Ectodermal cell (in vitro differentiated cells): Measurements from ENCODE around the gene MGARP.

Source experiments
- H3K27ac ChIP-seq: 2 replicates; pipeline ENCODE4 v1.7.0; 2013; ENCODE audit warnings: mild to moderate bottlenecking, low read depth, low read length; ENCODE audit not compliant: insufficient read depth, poor library complexity, severe bottlenecking
- H3K27me3 ChIP-seq: 2 replicates; pipeline ENCODE4 v1.7.0; 2013; ENCODE audit warnings: mild to moderate bottlenecking, low read length; ENCODE audit not compliant: insufficient read depth, control insufficient read depth, poor library complexity, severe bottlenecking
- H3K36me3 ChIP-seq: one replicate; pipeline ENCODE4 v1.7.0; 2013; ENCODE audit warnings: low read length; ENCODE audit not compliant: control insufficient read depth, insufficient read depth
- H3K4me1 ChIP-seq: one replicate; pipeline ENCODE4 v1.7.0; 2013; ENCODE audit warnings: low read length; ENCODE audit not compliant: control insufficient read depth, insufficient read depth
- H3K4me3 ChIP-seq: 2 replicates; pipeline ENCODE4 v1.7.0; 2013; ENCODE audit warnings: low read depth, low read length, control low read depth; ENCODE audit not compliant: insufficient read depth
- H3K9me3 ChIP-seq: 2 replicates; pipeline ENCODE4 v1.7.0; 2013; ENCODE audit warnings: mild to moderate bottlenecking, low read length, moderate library complexity; ENCODE audit not compliant: control insufficient read depth
- WGBS, 2 experiments: methylation state at CpG; one replicate each; pipeline ENCODE4 v1.1.7; 2013; ENCODE audit warnings: missing lambda C conversion rate in 2 of 2; 5-methylcytosine and 5-hydroxymethylcytosine counted together

Gene MGARP

DNA sequence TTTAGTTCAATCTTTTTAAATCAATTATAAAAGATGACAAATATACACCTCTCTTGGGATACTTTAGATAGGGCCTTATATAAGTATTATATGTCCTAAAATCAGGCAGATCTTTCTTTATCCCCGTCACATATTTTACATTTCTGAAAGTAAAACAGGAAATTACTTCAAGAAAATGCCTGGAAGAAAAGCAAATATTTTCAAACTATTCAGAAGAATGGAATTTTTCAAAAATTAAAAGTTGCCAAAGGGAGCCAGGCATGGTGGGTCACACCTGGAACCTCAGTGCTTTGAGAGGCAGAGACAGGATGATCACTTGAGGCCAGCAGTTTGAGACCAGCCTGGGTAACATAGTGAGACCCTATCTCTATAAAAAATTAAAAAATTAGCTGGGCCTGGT, 34.4 kb downstream of the MGARP start:
- no peak overlapping the region for H3K27ac ChIP-seq

DNA sequence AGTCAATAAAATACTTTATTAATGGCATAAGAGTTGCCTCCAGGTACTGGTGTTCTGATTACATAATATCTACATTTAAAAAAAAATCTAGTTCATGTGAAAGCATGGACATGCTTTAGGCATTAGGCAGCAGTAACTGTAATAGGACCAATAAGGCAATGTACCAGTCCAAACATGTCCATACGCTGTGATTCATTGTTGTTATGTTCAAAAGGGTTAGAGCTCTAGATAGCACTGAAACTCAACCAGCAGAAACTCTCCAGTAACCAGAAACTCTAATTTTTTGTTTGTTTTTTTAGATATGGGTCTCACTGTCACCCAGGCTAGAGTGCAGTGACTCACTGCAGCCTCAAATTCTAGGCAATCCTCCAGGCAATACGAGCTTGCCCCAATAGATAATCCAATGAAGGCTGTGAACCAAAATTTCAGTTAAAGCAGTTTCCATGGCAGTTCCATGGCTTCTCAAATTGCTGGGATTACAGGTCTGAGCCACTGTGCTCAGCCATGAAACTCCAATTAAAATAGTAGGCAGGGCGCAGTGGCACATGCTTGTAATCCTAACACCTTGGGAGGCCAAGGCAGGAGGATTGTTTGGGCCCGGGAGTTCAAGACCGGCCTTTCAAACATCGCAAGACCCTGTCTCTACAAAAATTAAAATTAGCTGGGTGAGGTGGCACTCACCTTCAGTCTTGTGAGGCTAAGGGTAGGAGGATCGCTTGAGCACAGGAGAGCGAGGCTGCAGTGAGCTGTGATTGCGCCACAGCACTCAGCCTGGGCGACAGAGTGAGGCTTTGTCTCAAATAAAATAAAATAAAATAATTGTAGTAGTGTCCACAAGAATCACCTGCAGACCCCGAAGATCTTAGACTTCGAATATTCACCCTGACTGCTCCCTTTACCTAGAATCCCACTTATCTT, 36.3 kb downstream of the MGARP start:
- H3K36me3 ChIP-seq, result no peaks in the 10 kb centered on the region
- no peaks in the 10 kb centered on the region for H3K9me3 ChIP-seq
- no peak overlapping the region for H3K4me3 ChIP-seq
- no peak overlapping the region for H3K27ac ChIP-seq
- H3K4me1 ChIP-seq, result no peaks in the 10 kb centered on the region
- no peaks in the 10 kb centered on the region for H3K27me3 ChIP-seq
- whole genome bisulfite sequencing, 2 experiments, result 93 to 94% methylated on average over 11 to 12 of the region's 12 CpGs

More for the DNA sequence above, 34.4 kb downstream of the MGARP start:
- no peaks in the 10 kb centered on the region for H3K27me3 ChIP-seq
- H3K4me1 ChIP-seq, result no peaks in the 10 kb centered on the region
- H3K4me3 ChIP-seq, result no peak overlapping the region
- H3K9me3 ChIP-seq, result no peaks in the 10 kb centered on the region
- 100% methylated on average over 1 of the region's 1 CpG; no CpG with 5 or more reads in 1 of the 2 experiments for WGBS, 2 experiments
- H3K36me3 ChIP-seq, result no peaks in the 10 kb centered on the region

DNA sequence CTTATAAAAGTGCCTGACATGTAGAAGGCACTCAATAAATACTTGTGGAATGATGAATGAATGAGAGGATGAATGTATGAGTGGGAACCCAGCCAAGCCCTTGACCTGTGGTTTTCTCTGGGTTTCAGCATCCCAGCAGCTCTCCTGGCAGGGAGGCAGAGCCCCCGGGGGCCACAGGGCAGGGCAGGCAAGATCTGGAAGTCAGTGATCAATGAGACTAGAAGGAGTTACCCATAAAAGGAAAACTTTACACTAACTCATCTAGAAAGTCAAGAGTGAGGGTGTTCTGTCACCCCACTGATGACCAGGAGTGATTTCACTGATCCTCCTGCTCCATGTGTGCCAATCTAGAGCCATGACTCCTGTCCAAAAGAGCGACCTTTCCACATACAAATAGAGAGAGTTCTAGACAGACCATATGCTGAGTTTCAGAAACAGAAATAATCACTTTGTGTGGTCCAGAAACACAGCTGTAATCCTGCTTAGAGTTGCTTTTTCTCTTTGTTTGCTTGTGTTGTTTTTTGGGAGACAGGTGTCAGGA, 37.4 kb downstream of the MGARP start:
- Histone ChIP-seq H3K36me3 (no peaks in the 10 kb centered on the region), H3K27ac (no peak overlapping the region), H3K27me3 (no peaks in the 10 kb centered on the region), H3K4me3 (no peak overlapping the region), H3K4me1 (no peaks in the 10 kb centered on the region), H3K9me3 (no peaks in the 10 kb centered on the region)
- WGBS, 2 experiments, result 90% methylated on average over 2 of the region's 2 CpGs

DNA sequence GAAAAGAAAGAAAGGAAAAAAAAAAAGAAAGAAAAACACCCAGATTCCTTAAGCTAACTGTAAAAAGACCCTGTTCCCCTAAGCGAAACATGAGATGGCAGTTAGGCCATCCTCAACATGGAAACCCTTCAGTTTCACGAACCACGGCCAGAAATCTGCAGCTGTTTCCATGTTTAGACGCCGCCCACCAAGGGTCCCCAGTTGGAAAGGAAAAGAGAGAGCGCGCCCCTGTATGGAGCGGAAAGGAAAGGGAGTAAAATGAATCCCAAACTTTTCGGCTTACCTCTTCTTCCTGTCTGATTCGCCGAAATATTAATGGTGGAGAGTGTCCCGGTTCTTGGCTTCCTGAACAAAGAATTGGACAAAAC, 38.3 kb downstream of the MGARP start:
- Histone ChIP-seq H3K36me3 (no peaks in the 10 kb centered on the region), H3K4me1 (no peaks in the 10 kb centered on the region), H3K9me3 (no peaks in the 10 kb centered on the region), H3K27me3 (no peaks in the 10 kb centered on the region), H3K27ac (no peak overlapping the region), H3K4me3 (no peak overlapping the region)
- WGBS, 2 experiments, result 92 to 93% methylated on average over 12 of the region's 12 CpGs

DNA sequence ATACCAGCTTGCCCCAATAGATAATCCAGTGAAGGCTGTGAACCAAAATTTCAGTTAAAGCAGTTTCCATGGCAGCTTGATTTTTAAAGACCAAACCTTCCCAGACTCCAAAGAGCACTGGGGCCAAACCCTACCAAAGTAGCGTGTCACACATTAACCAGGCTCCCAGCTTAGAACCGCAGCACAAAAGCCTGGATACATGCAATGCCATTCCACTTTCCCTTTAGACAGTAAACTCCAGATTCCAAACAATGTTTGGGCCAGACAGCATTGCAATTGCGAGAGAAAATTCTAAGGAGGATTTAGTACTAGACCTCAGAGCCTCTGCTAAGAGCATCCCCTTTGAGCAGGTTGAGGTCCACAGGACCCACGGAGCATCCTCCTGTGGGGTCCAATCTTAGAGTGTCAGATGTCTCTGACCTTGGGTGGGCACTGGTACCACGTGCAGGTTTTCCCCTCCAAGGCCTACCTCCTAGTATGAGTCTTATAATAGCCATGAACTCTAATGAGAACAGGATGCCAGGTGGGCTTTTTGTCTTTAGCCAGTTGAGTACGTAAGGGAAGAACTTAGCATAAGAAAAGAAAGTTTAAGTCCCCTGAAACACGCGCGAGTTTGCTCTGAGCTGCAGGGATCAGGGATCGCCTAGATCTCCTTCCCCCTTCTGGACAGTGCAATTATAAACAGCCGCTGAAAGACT, 38.8 kb downstream of the MGARP start:
- H3K4me1 ChIP-seq, result no peaks in the 10 kb centered on the region
- WGBS, 2 experiments, result 53 to 55% methylated on average over 11 of the region's 11 CpGs
- H3K27ac ChIP-seq, result no peak overlapping the region
- no peaks in the 10 kb centered on the region for H3K36me3 ChIP-seq
- H3K9me3 ChIP-seq, result no peaks in the 10 kb centered on the region
- H3K27me3 ChIP-seq, result no peaks in the 10 kb centered on the region
- H3K4me3 ChIP-seq, result no peak overlapping the region

DNA sequence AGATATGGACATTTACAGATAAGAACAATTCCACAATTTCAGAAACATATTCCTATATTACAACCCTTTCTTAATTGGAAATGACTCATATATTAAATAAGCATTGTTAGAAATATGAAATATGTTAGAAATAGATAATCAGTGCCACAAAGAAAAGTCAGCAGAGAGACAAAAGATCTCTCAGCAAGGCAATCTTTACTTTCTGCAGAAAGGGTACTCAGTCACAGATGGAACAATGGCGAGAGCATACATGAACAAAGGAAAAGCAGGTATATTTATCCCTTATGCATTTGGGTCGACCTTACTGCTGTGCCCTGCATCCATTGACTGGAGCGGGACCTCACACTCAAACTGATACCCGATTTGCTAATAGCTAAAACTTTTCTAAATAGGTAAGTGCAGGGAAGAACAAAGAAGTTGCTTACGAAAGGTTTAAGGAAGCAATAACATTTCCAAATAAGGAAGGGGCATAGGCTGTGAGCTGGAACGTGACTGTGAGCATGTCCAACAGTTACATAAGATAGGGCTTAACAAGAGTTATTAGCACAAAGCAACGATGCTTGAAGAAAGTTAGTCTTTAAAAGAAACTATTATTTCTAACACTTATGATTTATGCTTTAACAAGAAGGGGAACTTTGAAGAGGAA, 40.8 kb downstream of the MGARP start:
- H3K9me3 ChIP-seq, result no peaks in the 10 kb centered on the region
- 93 to 95% methylated on average over 6 to 7 of the region's 7 CpGs for WGBS, 2 experiments
- H3K4me3 ChIP-seq, result no peak overlapping the region
- no peaks in the 10 kb centered on the region for H3K27me3 ChIP-seq
- H3K4me1 ChIP-seq, result no peaks in the 10 kb centered on the region
- H3K27ac ChIP-seq, result no peak overlapping the region
- H3K36me3 ChIP-seq, result no peaks in the 10 kb centered on the region

DNA sequence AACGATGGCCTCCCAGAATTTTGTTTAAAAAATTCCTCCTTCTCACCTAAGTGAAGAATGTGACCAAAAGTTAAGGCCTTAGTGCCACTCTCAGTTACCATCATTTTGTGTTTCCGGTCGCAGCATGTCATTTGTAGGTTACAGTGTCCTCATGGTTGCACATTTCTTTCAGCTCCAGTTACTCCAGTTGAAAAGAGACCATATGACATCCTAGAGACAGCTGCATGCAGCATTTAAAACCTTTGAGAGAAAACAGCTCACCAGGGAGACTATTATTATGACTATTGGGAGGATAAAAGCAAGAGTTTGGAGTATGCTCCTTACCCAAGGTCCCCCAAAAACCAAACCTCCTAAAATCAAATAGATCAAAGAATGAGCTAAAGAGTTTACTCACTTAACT, 45.8 kb downstream of the MGARP start:
- Histone ChIP-seq H3K36me3 (no peaks in the 10 kb centered on the region), H3K9me3 (no peaks in the 10 kb centered on the region), H3K4me3 (no peak overlapping the region), H3K27me3 (no peaks in the 10 kb centered on the region), H3K4me1 (no peaks in the 10 kb centered on the region), H3K27ac (no peak overlapping the region)
- WGBS, 2 experiments, result 64 to 71% methylated on average over 3 of the region's 3 CpGs

DNA sequence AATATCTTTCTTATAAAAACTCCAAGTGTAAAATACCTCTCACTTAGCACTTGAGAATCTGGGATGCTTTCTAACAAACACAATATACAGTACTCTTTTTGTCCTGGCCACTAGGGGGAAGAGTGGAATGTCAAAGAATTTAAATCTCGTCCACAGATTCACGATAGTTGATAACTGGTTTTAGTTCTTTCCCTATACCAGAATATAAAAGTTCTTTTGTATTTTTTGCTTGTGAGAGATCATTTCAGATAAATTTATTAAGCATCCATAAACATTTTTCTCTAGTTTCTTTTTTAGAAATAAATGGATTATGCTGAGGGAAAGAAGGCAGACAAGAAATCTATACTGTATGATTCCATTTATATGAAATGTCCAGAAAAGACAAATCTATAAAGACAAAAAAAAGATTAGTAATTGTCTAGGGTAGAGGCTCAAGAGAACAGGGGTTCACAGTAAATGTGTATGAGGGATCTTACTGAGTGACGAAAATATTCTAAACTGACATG, 50.4 kb downstream of the MGARP start:
- Histone ChIP-seq H3K4me1 (no peaks in the 10 kb centered on the region), H3K4me3 (no peak overlapping the region), H3K27ac (no peak overlapping the region), H3K27me3 (no peaks in the 10 kb centered on the region), H3K36me3 (no peaks in the 10 kb centered on the region), H3K9me3 (no peaks in the 10 kb centered on the region)
- WGBS, 2 experiments, result 80 to 100% methylated on average over 1 of the region's 3 CpGs

DNA sequence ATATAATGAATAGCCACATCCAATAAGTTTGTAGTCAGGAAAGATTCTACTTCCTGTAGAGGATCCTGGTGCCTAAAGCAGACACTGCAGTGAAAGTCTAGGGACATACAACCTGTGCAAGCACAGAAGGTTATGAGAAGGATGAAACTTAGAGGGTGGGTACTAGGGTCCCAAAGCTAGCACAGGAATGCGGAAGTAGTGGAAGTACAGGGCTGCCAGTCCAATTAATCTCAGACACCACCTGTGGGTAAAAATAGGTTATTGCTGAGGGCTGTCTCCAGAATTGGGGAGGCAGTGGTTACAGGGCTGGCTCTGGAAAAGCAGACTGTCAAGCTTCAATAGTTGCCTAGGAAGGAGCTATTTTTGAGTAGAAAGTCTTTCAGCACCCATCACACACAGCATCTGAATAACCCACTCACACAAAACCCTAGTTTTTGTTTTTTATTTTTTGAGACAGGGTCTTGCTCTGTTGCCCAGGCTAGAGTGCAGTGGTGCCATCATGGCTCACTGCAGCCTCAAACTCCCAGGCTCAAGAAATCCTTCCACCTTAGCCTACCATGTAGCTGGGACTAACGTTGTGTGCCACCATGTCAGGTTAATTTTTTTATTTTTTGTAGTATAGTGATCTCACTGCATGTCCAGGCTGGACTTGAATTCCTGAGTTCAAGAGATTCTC, 52.2 kb downstream of the MGARP start:
- 85 to 96% methylated on average over 1 to 2 of the region's 2 CpGs for WGBS, 2 experiments
- no peaks in the 10 kb centered on the region for H3K27me3 ChIP-seq
- no peaks in the 10 kb centered on the region for H3K4me1 ChIP-seq
- H3K36me3 ChIP-seq, result no peaks in the 10 kb centered on the region
- no peak overlapping the region for H3K27ac ChIP-seq
- H3K9me3 ChIP-seq, result no peaks in the 10 kb centered on the region
- H3K4me3 ChIP-seq, result no peak overlapping the region
